T-helper 17 cell (primary cell): ENCODE measurements around the gene CPLANE2. TPM values are rescaled to one million over a fixed set of nuclear protein-coding genes. Genes with fewer than 3 reads are reported as not detected.
A peak's percentile ranks its signal among the peaks of the same experiment; 100 is the strongest.

Source experiments
- ATAC-seq: fragments of 150-1000 bp; cut with Tn5 transposase; 2 replicates; pipeline ENCODE4 v1.10.0; 2021; ENCODE audit warnings: mild to moderate bottlenecking, moderate library complexity
- DNase-seq, 3 donors: peaks; one replicate each; pipeline versions ENCODE4 v3.0.0 to v3.0.0-alpha.2; 2020 to 2021
- H3K9me3 ChIP-seq: one replicate; pipeline ENCODE4 v1.7.0; 2013; ENCODE audit warnings: low read length, mild to moderate bottlenecking; ENCODE audit not compliant: control insufficient read depth, poor library complexity, severe bottlenecking
- H3K27ac Mint-ChIP-seq: one replicate; pipeline ENCODE4 v1.8.0; 2022; ENCODE audit warnings: mild to moderate bottlenecking, moderate library complexity, mixed read lengths
- H3K27me3 Mint-ChIP-seq: one replicate; pipeline ENCODE4 v1.8.0; 2022; ENCODE audit warnings: mixed read lengths
- H3K36me3 Mint-ChIP-seq: one replicate; pipeline ENCODE4 v1.8.0; 2022; ENCODE audit warnings: low read depth, mixed read lengths
- H3K4me1 Mint-ChIP-seq: one replicate; pipeline ENCODE4 v1.8.0; 2022; ENCODE audit warnings: mild to moderate bottlenecking, mixed read lengths
- H3K4me3 Mint-ChIP-seq: one replicate; pipeline ENCODE4 v1.8.0; 2022; ENCODE audit warnings: mild to moderate bottlenecking, moderate library complexity, mixed read lengths
- total RNA-seq, 4 donors: library from RNA in 2 of 4; stranded (reverse) in 2 of 4; gene quantifications; one replicate each; pipeline ENCODE4 v1.2.3 and lab custom pipeline; 2022 to 2026

Gene CPLANE2
- total RNA-seq, 2 donors from 2014 or later, result 4.3 to 6.9 TPM

DNA sequence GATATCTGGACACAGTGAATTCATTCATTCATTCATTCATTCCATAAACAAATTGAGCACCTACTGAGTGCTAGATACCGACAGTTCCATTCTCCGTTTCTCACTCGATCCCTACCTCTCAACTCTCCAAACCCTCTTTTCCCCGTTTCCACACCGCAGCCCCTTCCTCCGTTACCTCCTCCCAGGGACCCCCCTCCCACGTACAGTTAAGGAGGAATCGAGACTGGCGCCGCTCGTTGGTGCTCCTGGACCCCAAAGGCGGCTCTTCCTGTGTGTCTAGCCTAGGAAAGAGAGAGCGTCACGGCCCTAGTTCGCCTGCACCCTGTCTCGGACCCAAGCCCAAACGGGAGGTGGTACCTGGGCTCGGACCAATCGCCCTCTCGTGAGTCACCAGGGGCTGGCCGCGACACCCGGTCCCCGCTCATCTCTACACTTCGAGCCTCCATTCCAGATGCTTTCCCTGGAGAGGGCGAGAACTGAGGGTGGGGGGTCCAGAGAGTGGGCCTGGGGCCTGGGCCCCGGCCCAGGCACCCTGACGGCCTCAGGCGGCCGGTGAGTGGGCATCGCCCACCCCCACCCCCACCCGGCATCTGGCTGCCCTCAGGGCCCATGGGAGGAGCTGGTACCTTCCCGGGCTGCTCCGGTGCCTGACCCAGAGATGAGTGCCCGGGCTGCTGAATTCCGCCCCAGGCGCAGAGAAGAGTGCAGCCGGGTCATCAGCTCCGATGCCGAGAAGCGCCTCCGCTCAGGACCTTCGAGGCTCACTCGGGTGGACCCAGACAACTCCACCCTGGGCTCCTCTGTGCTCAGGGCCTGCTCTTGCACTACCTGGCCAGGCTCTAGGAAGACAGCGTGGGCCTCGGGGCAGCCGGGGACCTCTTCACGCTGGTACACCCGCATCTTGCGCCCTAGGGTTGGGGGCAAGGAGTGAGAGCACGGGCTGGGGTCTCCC lies 29.4 kb downstream of the CPLANE2 start:
- H3K27ac Mint-ChIP-seq, result peak overlapping the region; percentile 70
- ATAC-seq, result no peak
- peaks cover 22% of the 10 kb centered on the region for H3K4me1 Mint-ChIP-seq
- peaks cover 6% of the 10 kb centered on the region for H3K36me3 Mint-ChIP-seq
- peak overlapping the region; percentile 87 for H3K4me3 Mint-ChIP-seq
- no peaks in the 10 kb centered on the region for H3K27me3 Mint-ChIP-seq
- no peak for DNase-seq
- no peaks in the 10 kb centered on the region for H3K9me3 ChIP-seq

- peak; percentile 92 for ATAC-seq
- DNase-seq, result peak; percentile 86 to 91 (median 90)
- H3K4me1 Mint-ChIP-seq, result peaks cover 22% of the 10 kb centered on the region
- peaks cover 6% of the 10 kb centered on the region for H3K36me3 Mint-ChIP-seq
- H3K27ac Mint-ChIP-seq, result peak overlapping the region; percentile 70
- H3K9me3 ChIP-seq, result no peaks in the 10 kb centered on the region
- no peaks in the 10 kb centered on the region for H3K27me3 Mint-ChIP-seq
- H3K4me3 Mint-ChIP-seq, result peak overlapping the region; percentile 87
These were observed 30.3 kb downstream of the CPLANE2 start for GRCh38 chr1:16206547-16207317.

- peak overlapping the region; percentile 87 for H3K4me3 Mint-ChIP-seq
- ATAC-seq, result no peak
- H3K27ac Mint-ChIP-seq, result peak overlapping the region; percentile 70
- H3K4me1 Mint-ChIP-seq, result peaks cover 22% of the 10 kb centered on the region
- no peak for DNase-seq
- H3K27me3 Mint-ChIP-seq, result no peaks in the 10 kb centered on the region
- no peaks in the 10 kb centered on the region for H3K9me3 ChIP-seq
- H3K36me3 Mint-ChIP-seq, result peaks cover 6% of the 10 kb centered on the region
These were observed 31.0 kb downstream of the CPLANE2 start for GRCh38 chr1:16205891-16206546.

DNA sequence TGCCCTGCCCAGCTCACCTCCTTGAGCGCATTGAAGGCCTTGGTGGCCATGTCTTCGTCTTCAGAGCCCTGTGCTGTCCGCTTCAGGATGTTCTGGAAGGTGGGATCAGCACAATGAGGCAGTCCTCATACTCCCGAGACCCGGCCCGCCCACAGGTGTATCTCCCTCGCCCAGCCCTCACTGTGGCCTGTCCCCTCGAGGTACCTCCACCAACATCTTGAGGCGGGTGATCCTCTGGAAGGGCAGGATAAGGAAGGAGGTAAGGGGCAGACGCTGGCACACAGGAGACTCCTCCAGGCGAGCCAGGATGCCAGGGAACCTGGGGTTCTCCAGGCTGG lies 31.7 kb downstream of the CPLANE2 start:
- no peaks in the 10 kb centered on the region for H3K27me3 Mint-ChIP-seq
- H3K4me1 Mint-ChIP-seq, result peaks cover 22% of the 10 kb centered on the region
- peaks cover 6% of the 10 kb centered on the region for H3K36me3 Mint-ChIP-seq
- peak overlapping the region; percentile 52 for H3K4me3 Mint-ChIP-seq
- no peak overlapping the region for H3K27ac Mint-ChIP-seq
- DNase-seq (no peak), ATAC-seq (no peak)
- H3K9me3 ChIP-seq, result no peaks in the 10 kb centered on the region

- H3K9me3 ChIP-seq, result no peaks in the 10 kb centered on the region
- DNase-seq, result no peak
- ATAC-seq, result no peak
- H3K4me3 Mint-ChIP-seq, result no peak overlapping the region
- peaks cover 24% of the 10 kb centered on the region for H3K4me1 Mint-ChIP-seq
- peaks cover 6% of the 10 kb centered on the region for H3K36me3 Mint-ChIP-seq
- no peaks in the 10 kb centered on the region for H3K27me3 Mint-ChIP-seq
- H3K27ac Mint-ChIP-seq, result peak overlapping the region; percentile 71
These were observed 32.2 kb downstream of the CPLANE2 start for GRCh38 chr1:16204634-16205333.

- peak overlapping the region; percentile 71 for H3K27ac Mint-ChIP-seq
- ATAC-seq (no peak), DNase-seq (no peak)
- peak overlapping the region; percentile 52 for H3K4me3 Mint-ChIP-seq
- no peaks in the 10 kb centered on the region for H3K27me3 Mint-ChIP-seq
- peaks cover 6% of the 10 kb centered on the region for H3K36me3 Mint-ChIP-seq
- H3K9me3 ChIP-seq, result no peaks in the 10 kb centered on the region
- peaks cover 26% of the 10 kb centered on the region for H3K4me1 Mint-ChIP-seq
These were observed 32.8 kb downstream of the CPLANE2 start for GRCh38 chr1:16204216-16204615.

DNA sequence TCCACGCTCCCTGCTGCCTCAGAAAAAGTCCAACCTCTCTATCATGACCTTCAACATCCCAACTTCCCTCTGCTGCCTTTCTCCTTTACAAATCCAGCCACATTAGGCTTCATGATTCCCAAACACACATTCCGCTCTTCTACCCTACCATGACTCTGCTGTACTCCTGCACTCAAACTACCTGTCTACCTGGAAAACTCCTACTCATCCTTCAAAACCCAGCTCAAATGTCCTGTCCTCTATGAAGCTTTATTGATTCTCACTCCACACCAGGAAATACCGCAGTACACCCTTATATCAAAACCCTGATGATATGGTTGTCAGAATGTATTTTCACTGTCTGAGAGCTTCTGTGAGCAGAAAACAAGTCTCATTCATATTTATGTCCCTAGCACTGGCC lies 33.4 kb downstream of the CPLANE2 start:
- no peaks in the 10 kb centered on the region for H3K9me3 ChIP-seq
- H3K4me1 Mint-ChIP-seq, result peaks cover 29% of the 10 kb centered on the region
- H3K27me3 Mint-ChIP-seq, result no peaks in the 10 kb centered on the region
- ATAC-seq (no peak), DNase-seq (no peak)
- H3K36me3 Mint-ChIP-seq, result peaks cover 9% of the 10 kb centered on the region
- peak overlapping the region; percentile 86 for H3K27ac Mint-ChIP-seq
- no peak overlapping the region for H3K4me3 Mint-ChIP-seq

DNA sequence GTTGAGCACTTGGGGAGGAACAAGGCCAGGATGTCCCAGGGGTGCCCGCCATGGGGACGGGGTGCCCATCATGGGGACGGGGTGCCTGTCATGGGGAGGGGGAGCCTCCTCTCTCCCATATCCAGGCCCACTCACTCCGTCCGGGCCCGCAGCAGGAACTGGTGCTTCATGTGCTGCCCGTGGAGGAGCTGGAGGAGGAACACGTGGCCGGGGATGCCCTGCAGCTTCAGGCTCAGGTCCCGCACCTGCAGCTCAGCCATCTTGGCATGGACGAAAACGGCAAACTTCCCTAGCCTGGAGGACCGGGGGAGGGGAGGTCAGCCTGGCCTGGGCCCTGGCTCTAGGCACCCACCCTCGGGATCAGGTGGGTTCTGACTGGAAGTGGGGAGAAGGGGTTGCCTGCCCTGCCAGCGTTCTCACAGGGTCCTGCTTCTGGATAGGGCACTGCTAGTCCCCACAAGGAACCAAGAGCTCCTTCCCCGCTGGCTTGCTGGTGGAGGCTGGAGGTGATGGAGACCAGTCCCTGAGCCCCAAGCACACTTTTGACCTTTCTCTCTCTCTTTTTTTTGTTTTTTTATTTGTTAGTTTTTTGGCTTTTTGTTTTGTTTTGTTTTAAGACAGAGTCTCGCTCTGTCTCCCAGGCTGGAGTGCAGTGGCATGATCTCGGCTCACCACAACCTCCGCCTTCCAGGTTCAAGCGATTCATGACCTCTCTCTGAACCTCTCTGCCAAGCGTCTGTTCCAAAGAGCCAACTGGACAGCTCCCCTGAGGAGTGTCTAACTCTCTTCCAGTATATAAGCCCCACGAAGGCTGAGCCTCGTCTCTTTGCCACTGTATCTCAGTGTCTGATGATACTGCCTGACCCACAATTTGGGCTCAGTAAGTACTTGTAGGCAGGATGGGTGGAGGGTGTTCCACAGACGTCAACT lies 34.4 kb downstream of the CPLANE2 start:
- no peaks in the 10 kb centered on the region for H3K27me3 Mint-ChIP-seq
- no peak overlapping the region for H3K4me3 Mint-ChIP-seq
- H3K4me1 Mint-ChIP-seq, result peaks cover 29% of the 10 kb centered on the region
- H3K27ac Mint-ChIP-seq, result peak overlapping the region; percentile 86
- H3K36me3 Mint-ChIP-seq, result peaks cover 9% of the 10 kb centered on the region
- ATAC-seq (no peak), DNase-seq (no peak)
- H3K9me3 ChIP-seq, result no peaks in the 10 kb centered on the region

DNA sequence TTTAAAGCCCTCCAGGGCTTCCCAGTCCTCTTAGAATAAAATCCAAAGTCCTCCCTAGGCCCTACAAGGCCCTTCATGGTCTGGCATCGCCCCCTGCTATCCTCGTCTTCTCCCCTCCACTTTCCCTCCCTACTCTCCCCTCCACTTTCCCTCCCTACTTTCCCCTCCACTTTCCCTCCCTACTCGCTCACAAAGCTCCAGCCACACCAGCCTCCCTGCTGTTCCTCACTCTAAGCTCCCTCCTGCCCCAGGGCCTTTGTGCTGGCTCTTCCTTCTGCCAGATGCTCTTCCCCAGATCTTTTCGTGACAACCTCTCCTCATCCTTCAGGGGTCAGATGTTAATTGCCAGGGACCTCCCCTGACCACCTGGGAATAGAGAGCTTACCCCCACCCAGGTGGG lies 37.3 kb downstream of the CPLANE2 start:
- peaks cover 9% of the 10 kb centered on the region for H3K36me3 Mint-ChIP-seq
- H3K27me3 Mint-ChIP-seq, result no peaks in the 10 kb centered on the region
- H3K4me3 Mint-ChIP-seq, result no peak overlapping the region
- ATAC-seq (no peak), DNase-seq (no peak)
- no peaks in the 10 kb centered on the region for H3K9me3 ChIP-seq
- H3K4me1 Mint-ChIP-seq, result peaks cover 24% of the 10 kb centered on the region
- H3K27ac Mint-ChIP-seq, result peak overlapping the region; percentile 41

DNA sequence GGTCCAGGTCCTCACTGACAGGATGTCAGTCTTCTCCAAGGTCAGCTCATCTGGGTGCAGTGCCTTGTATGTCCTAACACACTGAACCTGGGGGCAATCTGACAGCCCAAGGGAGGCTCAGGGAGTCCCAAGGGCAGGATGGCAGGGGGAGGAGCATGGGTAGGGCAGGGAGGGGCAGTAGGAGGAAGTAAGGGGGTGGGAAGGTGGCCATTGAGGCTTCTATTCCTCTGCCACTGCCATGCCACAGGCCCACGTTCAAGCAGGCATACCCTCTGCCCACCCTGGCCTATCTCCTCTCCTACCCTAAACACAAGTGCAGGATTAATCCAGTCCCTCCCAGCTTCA lies 37.9 kb downstream of the CPLANE2 start:
- Mint-ChIP-seq H3K4me3 (no peak overlapping the region), H3K27me3 (no peaks in the 10 kb centered on the region), H3K4me1 (peaks cover 24% of the 10 kb centered on the region), H3K27ac (peak overlapping the region; percentile 32), H3K36me3 (peaks cover 9% of the 10 kb centered on the region)
- DNase-seq, result no peak
- no peaks in the 10 kb centered on the region for H3K9me3 ChIP-seq
- no peak for ATAC-seq

DNA sequence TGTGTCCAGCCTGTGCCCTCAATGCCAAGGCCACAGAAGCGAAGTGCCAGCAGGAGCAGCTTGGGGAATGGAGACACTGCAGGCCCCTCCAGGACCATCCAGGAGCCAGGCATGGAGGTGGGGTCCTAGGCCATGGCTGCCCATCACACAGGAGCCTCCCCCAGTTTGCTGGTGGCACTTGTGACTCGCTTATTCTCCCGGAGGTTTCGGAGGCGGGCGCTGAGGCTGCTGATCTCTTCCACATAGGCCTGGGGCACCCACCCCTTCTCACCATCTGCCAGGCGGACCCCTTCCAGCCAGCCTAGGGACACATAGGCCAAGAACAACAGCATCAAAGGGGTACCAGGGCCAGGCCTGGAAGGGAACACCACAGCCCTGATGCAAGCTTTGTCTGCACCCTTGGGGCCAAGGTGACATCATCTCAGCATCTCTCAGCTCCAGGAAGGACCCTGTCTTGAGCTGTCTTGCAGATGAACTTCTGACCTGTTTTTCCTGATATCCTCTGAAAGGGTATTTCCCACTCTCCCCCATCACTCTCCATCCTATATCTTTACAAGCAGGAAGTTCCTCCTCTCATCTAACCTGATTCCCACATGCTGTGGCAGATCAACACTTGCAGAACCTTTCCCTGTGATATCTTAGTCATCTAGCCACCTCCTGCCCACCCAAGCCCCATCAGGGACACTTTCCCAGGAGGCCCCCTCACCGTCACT lies 38.4 kb downstream of the CPLANE2 start:
- H3K9me3 ChIP-seq, result no peaks in the 10 kb centered on the region
- Mint-ChIP-seq H3K4me1 (peaks cover 19% of the 10 kb centered on the region), H3K4me3 (no peak overlapping the region), H3K36me3 (peaks cover 7% of the 10 kb centered on the region), H3K27me3 (no peaks in the 10 kb centered on the region), H3K27ac (peak overlapping the region; percentile 32)
- ATAC-seq (no peak), DNase-seq (no peak)
